ENCODE data around the gene KAT7.

KAT7 gene

GRCh38 chr17:49830605-49831004 is 42.1 kb downstream of the KAT7 start:
- DNase-seq (ENCODE audit: extremely low spot score) = no peak
- no peak for TF ChIP-seq CTCF (IDR thresholded peaks at IDR 0.05; ENCODE audit: control extremely low read depth, extremely low read depth, low read depth, missing control alignments)
- POLR2A ChIA-PET = interaction anchor here (0.7 kb wide), 1 partner anchor 41 kb away, joined by 10 read pairs; no protein-coding TSS in a partner anchor
- CTCF ChIA-PET = interaction anchor here (0.7 to 1.7 kb wide), 3 partner anchors 166 to 261 kb away, joined by 3 to 4 read pairs (median 3); no protein-coding TSS in a partner anchor

GRCh38 chr17:49832840-49833599 is 44.5 kb downstream of the KAT7 start:
- CTCF ChIA-PET = interaction anchor here (0.7 to 1.7 kb wide), 2 partner anchors 9 to 17 kb away, joined by 3 to 5 read pairs; no protein-coding TSS in a partner anchor
- DNase-seq (ENCODE audit: extremely low spot score) = no peak
- TF ChIP-seq CTCF (IDR thresholded peaks at IDR 0.05; ENCODE audit: control extremely low read depth, extremely low read depth, low read depth, missing control alignments) = no peak
- POLR2A ChIA-PET = no interaction called here

GRCh38 chr17:49834118-49834743 is 45.8 kb downstream of the KAT7 start:
- DNase-seq (ENCODE audit: extremely low spot score) = no peak
- no peak for TF ChIP-seq CTCF (IDR thresholded peaks at IDR 0.05; ENCODE audit: control extremely low read depth, extremely low read depth, low read depth, missing control alignments)
- CTCF ChIA-PET = interaction anchor here (1.7 kb wide), 1 partner anchor 18 kb away, joined by 5 read pairs; no protein-coding TSS in a partner anchor
- POLR2A ChIA-PET = no interaction called here

- CTCF ChIA-PET = interaction anchor here (1.2 kb wide), 1 partner anchor 163 kb away, joined by 3 read pairs; no protein-coding TSS in a partner anchor
Measured at GRCh38 chr17:49835472-49835871, 47.0 kb downstream of the KAT7 start.

GRCh38 chr17:49836111-49837030 is 47.9 kb downstream of the KAT7 start:
- TF ChIP-seq CTCF (IDR thresholded peaks at IDR 0.05; ENCODE audit: control extremely low read depth, extremely low read depth, low read depth, missing control alignments) = no peak
- no peak for DNase-seq (ENCODE audit: extremely low spot score)
- CTCF ChIA-PET = interaction anchor here (1.2 kb wide), 1 partner anchor 162 kb away, joined by 3 read pairs; no protein-coding TSS in a partner anchor
- POLR2A ChIA-PET = no interaction called here

More at GRCh38 chr17:49835472-49835871, 47.0 kb downstream of the KAT7 start:
- DNase-seq (ENCODE audit: extremely low spot score) = no peak
- POLR2A ChIA-PET = no interaction called here
- TF ChIP-seq CTCF (IDR thresholded peaks at IDR 0.05; ENCODE audit: control extremely low read depth, extremely low read depth, low read depth, missing control alignments) = no peak

- POLR2A ChIA-PET = no interaction called here
Measured at GRCh38 chr17:49839455-49839854, 51.0 kb downstream of the KAT7 start.

More at GRCh38 chr17:49839455-49839854, 51.0 kb downstream of the KAT7 start:
- DNase-seq (ENCODE audit: extremely low spot score) = no peak
- no peak for TF ChIP-seq CTCF (IDR thresholded peaks at IDR 0.05; ENCODE audit: control extremely low read depth, extremely low read depth, low read depth, missing control alignments)
- CTCF ChIA-PET = interaction anchor here (0.8 to 1.8 kb wide), 3 partner anchors 21 to 157 kb away, joined by 3 to 4 read pairs (median 4); no protein-coding TSS in a partner anchor

Measured in GM10248 (cell line).